HG02642 (cell line): ENCODE data around the gene CMTR1.
A peak's percentile ranks its signal among the peaks of the same experiment; 100 is the strongest.

Experiments
- ATAC-seq: cut with Tn5 transposase; IDR thresholded peaks from one replicate; pipeline ENCODE4 v1.9.1; 2021; ENCODE audit warnings: mild to moderate bottlenecking; ENCODE audit not compliant: unreplicated experiment, poor library complexity

CMTR1 gene

GRCh38 chr6:37507690-37508421, 74.8 kb downstream of the CMTR1 start:
- ATAC-seq = no peak

DNA sequence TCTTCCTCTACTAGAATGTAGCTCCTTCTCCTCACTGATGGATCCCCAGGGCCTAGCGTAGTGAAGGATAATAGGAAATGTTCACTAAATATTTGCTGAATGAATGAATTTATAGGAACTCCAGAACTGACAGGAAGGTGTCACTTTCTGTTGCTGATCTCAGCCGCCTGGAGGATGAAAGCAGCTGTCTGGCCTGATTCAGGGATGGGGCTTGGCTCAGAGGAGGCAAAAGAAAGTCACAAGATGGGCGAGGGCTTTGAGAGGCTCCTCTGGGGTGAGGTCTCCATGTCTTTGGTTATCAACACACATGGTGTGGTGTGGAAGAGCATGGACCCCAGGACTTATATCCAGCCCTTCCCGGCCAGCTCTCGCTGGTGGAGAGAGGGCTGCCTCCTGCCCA, 78.2 kb downstream of the CMTR1 start:
- no peak for ATAC-seq

DNA sequence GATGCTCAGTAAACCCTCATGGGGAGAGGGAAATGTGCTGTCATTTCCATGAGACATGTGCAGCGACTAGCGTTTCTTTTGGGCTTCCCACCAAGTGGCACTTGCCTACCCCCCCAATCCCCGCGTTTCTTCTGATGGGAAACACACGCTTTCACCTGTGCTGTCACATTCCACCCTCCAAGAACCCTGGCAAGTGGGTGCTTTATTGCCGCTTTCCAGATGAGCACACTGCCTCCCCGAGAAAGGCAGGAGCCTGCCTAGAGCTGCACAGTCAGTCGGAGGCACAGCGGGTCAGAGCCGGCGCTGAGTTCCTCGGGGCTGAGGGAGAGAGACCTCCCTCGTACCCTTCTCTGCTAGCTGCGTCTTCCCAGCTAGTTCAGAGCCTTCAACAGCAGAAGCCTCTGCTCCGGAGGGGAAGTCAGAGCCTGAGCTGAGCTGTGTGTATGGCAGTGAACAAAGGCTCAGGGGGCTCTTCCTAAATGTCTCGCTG, 78.9 kb downstream of the CMTR1 start:
- ATAC-seq = no peak

DNA sequence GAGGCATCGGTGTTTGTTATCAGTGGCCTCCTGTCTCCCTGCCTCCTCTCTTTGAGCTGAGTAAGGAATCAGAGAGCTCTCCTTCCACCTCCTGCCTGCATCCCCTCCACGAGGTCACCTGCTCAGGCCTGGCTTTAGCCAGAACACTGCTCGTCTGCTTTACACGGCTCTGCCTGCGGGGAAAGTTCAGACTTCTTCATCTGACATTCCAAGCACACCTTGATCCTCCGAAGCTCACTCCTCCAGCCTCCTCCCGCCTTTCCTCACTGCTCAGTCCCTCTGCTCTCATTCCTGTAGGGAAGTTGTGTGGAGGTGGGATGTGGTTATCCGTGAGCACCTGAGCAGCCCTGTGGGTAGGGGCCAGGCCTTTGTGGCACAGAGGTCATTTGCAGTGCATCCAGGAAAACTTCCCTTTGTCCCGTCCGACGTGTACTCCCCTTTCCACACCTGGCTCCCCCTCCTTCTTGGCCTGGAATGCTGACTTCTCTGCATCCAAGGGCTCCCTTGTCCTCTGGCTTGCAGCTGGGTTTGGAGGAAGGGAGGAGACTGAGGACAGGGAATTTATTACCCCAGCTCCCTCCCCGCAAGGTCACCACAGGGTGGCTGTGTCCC, 79.5 kb downstream of the CMTR1 start:
- ATAC-seq = no peak

DNA sequence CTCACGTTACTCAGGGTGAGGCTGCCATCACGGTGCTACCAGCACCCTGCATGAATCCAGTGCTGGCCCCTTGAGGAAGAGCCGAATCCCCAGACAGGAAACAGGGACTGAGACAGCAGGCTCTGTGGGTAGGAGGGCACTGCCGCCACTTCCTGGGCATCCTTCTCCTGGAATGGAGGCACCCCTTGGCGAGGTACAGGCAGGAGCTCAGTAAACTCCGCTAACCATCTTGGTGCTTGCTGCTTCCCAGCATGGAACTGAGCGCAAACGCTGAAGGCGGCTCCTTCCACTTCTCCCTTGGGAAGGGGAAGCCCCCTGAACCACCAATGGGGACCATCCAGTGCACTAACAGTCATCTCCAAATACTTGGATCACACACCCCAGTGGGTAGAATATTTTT, 80.1 kb downstream of the CMTR1 start:
- no peak for ATAC-seq

GRCh38 chr6:37513576-37513975, 80.6 kb downstream of the CMTR1 start:
- ATAC-seq = no peak

DNA sequence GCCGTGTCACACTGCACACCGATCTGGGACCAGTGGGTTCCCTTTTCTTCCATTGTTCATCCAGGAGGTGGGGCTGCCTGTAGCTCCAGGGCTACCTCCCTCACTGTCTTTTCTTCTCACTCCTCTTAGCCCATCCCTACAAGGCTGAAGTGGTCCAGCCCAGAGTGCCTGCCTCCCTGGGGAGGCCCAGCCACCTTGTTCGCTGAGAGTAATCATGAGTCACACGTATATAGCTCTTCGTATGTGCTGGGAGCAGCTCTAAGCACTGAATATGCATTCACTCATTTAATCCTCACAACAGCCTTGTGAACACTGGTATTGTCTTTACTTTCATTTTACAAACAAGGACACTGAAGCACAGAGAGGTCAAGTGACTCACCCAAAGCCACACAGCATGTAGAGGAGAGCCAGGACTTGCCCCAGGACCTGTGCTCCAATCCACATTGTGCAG, 81.3 kb downstream of the CMTR1 start:
- ATAC-seq = no peak

DNA sequence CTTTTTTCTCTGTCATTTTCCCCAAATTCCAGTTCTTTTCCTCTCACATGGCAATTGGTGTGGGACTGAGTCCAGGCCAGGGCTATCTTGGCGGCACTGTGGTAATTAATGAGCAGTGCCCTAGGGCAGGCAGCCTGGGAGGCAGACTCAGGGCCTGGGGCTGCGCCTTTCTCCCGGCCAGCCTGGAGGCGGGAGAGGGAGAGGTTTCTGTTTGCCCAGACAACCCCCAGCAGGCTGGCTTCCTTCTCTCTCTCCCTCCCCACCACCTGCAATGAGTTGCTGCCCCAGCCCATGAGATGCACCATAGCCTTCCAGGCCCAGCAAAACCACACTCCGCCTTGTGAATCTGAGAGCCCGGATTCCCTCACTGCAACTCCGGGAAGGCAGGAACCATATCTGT, 81.8 kb downstream of the CMTR1 start:
- ATAC-seq = no peak

DNA sequence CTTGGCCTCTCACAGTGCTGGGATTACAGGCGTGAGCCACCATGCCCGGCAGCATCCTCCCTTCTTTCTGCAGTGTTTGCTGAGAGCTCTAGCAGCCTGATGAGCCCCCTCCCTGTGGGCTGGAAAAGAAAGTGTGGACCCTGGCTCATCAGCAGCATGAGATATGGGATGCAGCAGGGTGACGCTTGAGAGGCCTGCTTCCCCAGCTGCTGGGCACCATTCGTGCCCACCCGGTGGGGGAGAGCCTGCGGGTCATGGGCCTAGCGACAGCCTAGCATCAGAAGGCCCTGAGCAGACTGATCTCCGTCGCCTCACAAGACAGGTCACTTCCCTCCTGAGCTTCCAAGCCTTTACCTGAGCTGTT, 82.7 kb downstream of the CMTR1 start:
- peak; percentile 7 for ATAC-seq

DNA sequence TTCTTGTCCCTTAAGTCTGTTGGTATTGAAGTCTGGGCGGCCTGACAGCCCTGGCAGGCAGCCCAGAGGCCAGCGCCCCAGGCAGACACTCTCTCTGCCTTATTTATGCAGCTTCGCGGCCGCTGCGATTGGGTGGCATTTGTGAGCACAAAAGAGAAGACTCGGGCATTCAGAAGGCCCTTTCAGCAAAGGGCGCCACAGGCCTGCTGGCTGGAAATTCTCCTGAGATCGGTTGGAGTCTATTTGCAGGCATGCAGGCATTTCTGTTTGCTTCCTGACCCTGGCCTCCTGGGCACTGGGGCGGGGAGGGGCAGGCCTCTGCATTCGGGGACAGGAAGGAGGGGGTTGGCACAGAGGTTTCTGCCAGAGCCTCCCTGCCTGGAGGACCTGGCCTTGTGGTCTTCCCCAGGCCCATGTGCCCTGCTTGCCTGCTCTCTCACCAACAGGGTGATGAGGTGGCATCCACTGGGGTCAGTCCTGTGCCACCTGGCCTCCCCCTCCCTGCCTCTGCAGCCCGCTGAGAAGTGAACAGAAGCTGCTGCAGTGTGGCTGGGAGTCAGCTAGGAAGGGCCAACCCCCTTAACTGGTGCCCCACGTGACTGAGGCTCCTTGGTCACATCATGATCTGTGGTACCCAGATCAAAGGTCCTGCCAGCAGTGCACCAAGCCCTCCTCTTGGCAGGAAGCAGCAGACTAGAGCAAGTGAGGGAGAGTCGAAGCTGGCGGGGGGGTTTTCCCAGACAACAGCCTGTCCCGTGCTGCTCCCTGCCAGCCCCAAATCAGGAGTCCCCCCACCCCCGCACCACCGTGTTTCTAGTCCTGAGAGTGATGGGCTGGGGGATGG, 83.3 kb downstream of the CMTR1 start:
- ATAC-seq = peak; percentile 59

GRCh38 chr6:37516920-37517405, 83.9 kb downstream of the CMTR1 start:
- no peak for ATAC-seq

- ATAC-seq = no peak
These were observed 84.4 kb downstream of the CMTR1 start for GRCh38 chr6:37517411-37517812.

DNA sequence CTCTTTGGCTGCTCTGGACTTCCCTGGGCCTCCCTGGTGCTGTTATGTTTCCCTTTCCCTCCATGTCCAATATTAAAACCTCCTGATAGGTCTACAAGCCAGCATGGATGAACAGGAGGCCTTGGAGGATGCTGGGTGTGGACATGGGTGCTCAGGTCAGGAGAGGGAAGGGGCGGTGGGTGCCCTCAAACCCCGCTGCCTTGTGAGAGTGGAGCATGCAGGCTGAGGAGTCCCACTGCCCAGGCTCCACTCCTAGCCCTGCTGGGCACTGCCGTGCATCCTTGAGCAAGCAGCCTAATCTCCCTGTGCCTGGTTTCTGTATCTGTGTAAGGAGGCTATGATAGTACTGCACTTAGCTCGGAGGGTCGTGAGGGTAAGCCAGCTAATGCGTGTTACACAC, 85.1 kb downstream of the CMTR1 start:
- ATAC-seq = no peak

DNA sequence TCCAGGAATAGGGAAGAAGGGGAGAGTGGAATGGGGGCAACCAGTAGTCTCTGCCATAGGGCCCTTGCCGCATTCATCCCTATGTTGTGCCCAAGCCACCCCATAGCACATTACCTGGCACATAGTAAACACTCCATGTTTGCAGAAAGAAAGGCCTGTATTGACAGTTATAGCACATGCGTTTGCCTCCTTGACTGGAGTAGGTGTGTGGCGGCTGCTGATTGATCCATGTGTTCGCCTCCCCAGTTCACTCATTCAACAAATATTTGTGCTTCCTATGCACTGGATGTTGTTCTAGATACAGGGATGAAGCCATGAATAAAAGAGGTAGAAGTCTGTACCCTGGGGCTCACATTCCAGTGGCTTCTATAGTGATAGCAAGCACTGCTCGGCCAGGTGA, 86.4 kb downstream of the CMTR1 start:
- ATAC-seq = no peak

- ATAC-seq = no peak
These were observed 87.9 kb downstream of the CMTR1 start for GRCh38 chr6:37520926-37521325.

DNA sequence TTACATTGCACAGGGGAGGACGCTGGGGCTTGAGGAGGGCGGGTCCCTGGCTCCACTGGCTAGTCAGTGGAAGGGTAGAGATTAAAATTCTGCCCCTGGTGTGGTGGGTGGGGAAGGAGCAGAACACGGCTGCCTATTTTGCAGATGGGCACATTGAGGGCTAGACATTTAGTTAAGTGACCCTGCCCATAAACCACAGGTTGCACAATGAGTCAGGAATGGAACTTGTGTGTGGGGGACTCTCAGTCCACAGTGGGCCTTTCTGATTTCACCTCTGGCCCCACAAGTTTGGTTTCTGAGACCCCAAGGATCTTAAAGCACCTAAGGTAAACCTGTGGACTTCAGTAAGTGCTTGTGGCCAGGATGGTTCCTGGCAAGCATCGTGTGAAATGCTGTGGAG, 88.7 kb downstream of the CMTR1 start:
- ATAC-seq = no peak

- no peak for ATAC-seq
These were observed 89.8 kb downstream of the CMTR1 start for GRCh38 chr6:37522836-37523235.

DNA sequence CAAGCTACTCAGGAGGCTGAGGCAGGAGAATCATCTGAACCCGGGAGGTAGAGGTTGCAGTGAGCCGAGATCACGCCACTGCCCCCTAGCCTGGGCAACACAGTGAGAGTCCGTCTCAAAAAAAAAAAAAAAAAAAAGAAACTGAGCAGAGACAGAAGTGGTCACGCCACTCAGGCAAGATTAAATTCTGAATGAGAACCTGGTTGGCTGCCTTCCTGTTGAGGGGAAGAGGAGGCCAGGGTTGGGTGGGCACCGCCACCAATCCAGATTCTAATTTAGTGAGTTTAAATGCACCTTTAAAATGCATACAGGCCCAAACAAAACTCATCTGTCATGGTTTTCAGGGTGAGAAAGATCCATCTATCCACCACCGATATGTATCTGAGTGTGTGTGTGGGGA, 90.4 kb downstream of the CMTR1 start:
- ATAC-seq = no peak

GRCh38 chr6:37524025-37524969, 91.3 kb downstream of the CMTR1 start:
- no peak for ATAC-seq

GRCh38 chr6:37524970-37525318, 91.9 kb downstream of the CMTR1 start:
- ATAC-seq = no peak
